Caco-2 (cell line): ENCODE results near the gene TOMM20. TPM values are rescaled to one million over a fixed set of nuclear protein-coding genes. Genes with fewer than 3 reads are reported as not detected.

Source experiments
- BruUV-seq: library from RNA; stranded (reverse); fragments of 400-500 nt; replicated peaks from 2 replicates; lab custom pipeline; 2021; lab: Mats Ljungman, UMichigan
- CTCF ChIA-PET: fragments of 300-600 bp; sonication (Branson Sonifier 250); formaldehyde crosslinking; loops from one replicate; lab custom pipeline; 2022; ENCODE audit warnings: antibody characterized with exemption; lab: Charles Lee
- POLR2A ChIA-PET: fragments of 300-600 bp; sonication (Branson Sonifier 250); formaldehyde crosslinking; loops from one replicate; lab custom pipeline; 2022; ENCODE audit warnings: antibody characterized with exemption; lab: Charles Lee
- DNase-seq, 2 experiments: peaks; one replicate each; pipeline versions ENCODE4 v3.0.0 to v3.0.0-alpha.2; 2020 to 2022
- H3K27me3 ChIP-seq: replicated peaks from 2 replicates; pipeline ENCODE4 v1.6.0; 2011; ENCODE audit warnings: low read length; ENCODE audit not compliant: control insufficient read depth, insufficient read depth
- H3K36me3 ChIP-seq: 2 replicates; pipeline ENCODE4 v1.5.1; 2011; ENCODE audit warnings: low read length; ENCODE audit not compliant: control insufficient read depth, insufficient read depth
- H3K4me1 ChIP-seq: fragments of 250-450 bp; sonication (Bioruptor Pico); 2 replicates; pipeline ENCODE4 v1.5.1; 2020; ENCODE audit warnings: mild to moderate bottlenecking
- H3K4me3 ChIP-seq: 2 replicates; pipeline ENCODE4 v1.5.1; 2011; ENCODE audit warnings: low read depth, mild to moderate bottlenecking, control low read depth, low read length
- H3K9me3 ChIP-seq: fragments of 250-450 bp; sonication (Bioruptor Pico); 2 replicates; pipeline ENCODE4 v1.5.1; 2020; ENCODE audit warnings: mild to moderate bottlenecking, moderate library complexity
- H3K27ac Mint-ChIP-seq: one replicate; pipeline ENCODE4 v1.8.0; 2022; ENCODE audit warnings: mixed read lengths; ENCODE audit not compliant: unreplicated experiment
- H3K27me3 Mint-ChIP-seq: one replicate; pipeline ENCODE4 v1.8.0; 2022; ENCODE audit warnings: mixed read lengths; ENCODE audit not compliant: insufficient read depth, unreplicated experiment
- H3K36me3 Mint-ChIP-seq: one replicate; pipeline ENCODE4 v1.8.0; 2022; ENCODE audit warnings: mild to moderate bottlenecking, mixed read lengths; ENCODE audit not compliant: insufficient read depth, unreplicated experiment
- H3K4me1 Mint-ChIP-seq: one replicate; pipeline ENCODE4 v1.8.0; 2022; ENCODE audit warnings: low read depth, mixed read lengths; ENCODE audit not compliant: unreplicated experiment
- H3K4me3 Mint-ChIP-seq: one replicate; pipeline ENCODE4 v1.8.0; 2022; ENCODE audit warnings: mild to moderate bottlenecking, moderate library complexity, mixed read lengths; ENCODE audit not compliant: unreplicated experiment
- H3K9me3 Mint-ChIP-seq: one replicate; pipeline ENCODE4 v1.8.0; 2022; ENCODE audit warnings: mixed read lengths; ENCODE audit not compliant: unreplicated experiment
- intact Hi-C: fragments of 100-400 bp; cut with micrococcal nuclease; formaldehyde crosslinking; loops from one replicate; pipeline ENCODE4 v1.10.0; 2022; ENCODE audit not compliant: unreplicated experiment
- total RNA-seq: library from RNA; stranded (reverse); gene quantifications from 2 replicates; pipeline ENCODE4 v1.2.3, GENCODE V29; 2022
- TF ChIP-seq, protein P1 (sequence below), 2 experiments: fragments of 200-600 bp in 1 of 2; IDR thresholded peaks; 1 replicate in 1 of 2; 2 replicates in 1 of 2; pipeline versions ENCODE4 v1.5.1 to v1.8.0; 2011 to 2022; ENCODE audit warnings: antibody characterized with exemption in 1 of 2, control low read depth in 1 of 2, inconsistent platforms in 1 of 2, low read depth in 1 of 2, low read length in 1 of 2, mild to moderate bottlenecking in 1 of 2, moderate library complexity in 1 of 2; ENCODE audit not compliant: insufficient read depth in 1 of 2, severe bottlenecking in 1 of 2, unreplicated experiment in 1 of 2

The TOMM20 gene
- total RNA-seq, 1 experiment from 2014 or later = 137 TPM

DNA sequence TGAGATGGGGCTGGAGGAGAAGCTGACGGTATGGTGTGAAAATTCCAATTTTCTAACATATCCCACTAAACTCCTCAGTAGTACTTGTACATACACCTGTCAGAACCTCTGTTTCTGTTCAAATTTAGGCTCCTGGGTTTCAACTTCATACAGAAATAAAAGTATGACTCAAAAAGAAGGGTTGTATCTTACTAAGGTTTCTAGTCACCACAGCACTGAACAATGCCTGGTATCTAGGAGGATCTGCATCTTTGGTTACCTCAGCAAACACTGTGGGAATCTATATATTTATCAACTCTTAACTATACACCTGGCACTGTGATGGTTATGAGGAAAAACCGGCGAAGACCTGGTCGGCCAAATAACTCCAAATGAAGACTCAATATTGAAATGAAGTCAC is 18.6 kb upstream of the TOMM20 start:
- CTCF ChIA-PET = interaction anchor here (0.7 kb wide), 1 partner anchor 81 kb away, joined by 6 read pairs; no protein-coding TSS in a partner anchor
- Histone ChIP-seq H3K9me3 (no peaks in the 10 kb centered on the region), H3K4me3 (no peak overlapping the region), H3K27me3 (no peaks in the 10 kb centered on the region), H3K4me1 (no peaks in the 10 kb centered on the region), H3K36me3 (peaks cover 7% of the 10 kb centered on the region)
- no peak for DNase-seq
- H3K9me3 Mint-ChIP-seq = no peaks in the 10 kb centered on the region
- H3K27me3 Mint-ChIP-seq = no peaks in the 10 kb centered on the region
- intact Hi-C loops = no loop called here
- no peaks in the 10 kb centered on the region for H3K4me1 Mint-ChIP-seq
- POLR2A ChIA-PET = no interaction called here
- BruUV-seq = no TSS peak
- TF ChIP-seq, protein P1, sequence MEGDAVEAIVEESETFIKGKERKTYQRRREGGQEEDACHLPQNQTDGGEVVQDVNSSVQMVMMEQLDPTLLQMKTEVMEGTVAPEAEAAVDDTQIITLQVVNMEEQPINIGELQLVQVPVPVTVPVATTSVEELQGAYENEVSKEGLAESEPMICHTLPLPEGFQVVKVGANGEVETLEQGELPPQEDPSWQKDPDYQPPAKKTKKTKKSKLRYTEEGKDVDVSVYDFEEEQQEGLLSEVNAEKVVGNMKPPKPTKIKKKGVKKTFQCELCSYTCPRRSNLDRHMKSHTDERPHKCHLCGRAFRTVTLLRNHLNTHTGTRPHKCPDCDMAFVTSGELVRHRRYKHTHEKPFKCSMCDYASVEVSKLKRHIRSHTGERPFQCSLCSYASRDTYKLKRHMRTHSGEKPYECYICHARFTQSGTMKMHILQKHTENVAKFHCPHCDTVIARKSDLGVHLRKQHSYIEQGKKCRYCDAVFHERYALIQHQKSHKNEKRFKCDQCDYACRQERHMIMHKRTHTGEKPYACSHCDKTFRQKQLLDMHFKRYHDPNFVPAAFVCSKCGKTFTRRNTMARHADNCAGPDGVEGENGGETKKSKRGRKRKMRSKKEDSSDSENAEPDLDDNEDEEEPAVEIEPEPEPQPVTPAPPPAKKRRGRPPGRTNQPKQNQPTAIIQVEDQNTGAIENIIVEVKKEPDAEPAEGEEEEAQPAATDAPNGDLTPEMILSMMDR (IDR thresholded peaks at IDR 0.05; ENCODE audit: insufficient read depth in 1 of 2, low read depth in 1 of 2, low read length in 1 of 2, severe bottlenecking in 1 of 2, unreplicated experiment in 1 of 2) = no peak
- no peak overlapping the region for H3K27ac Mint-ChIP-seq
- H3K4me3 Mint-ChIP-seq = no peak overlapping the region
- peaks cover 70% of the 10 kb centered on the region for H3K36me3 Mint-ChIP-seq

GRCh38 chr1:235145639-235146038 is 17.0 kb upstream of the TOMM20 start:
- Mint-ChIP-seq H3K36me3 (peaks cover 70% of the 10 kb centered on the region), H3K4me3 (no peak overlapping the region), H3K27me3 (no peaks in the 10 kb centered on the region), H3K9me3 (no peaks in the 10 kb centered on the region), H3K27ac (no peak overlapping the region), H3K4me1 (no peaks in the 10 kb centered on the region)
- no peaks in the 10 kb centered on the region for H3K9me3 ChIP-seq
- TF ChIP-seq, protein P1 (IDR thresholded peaks at IDR 0.05; ENCODE audit: insufficient read depth in 1 of 2, low read depth in 1 of 2, low read length in 1 of 2, severe bottlenecking in 1 of 2, unreplicated experiment in 1 of 2) = no peak
- no peaks in the 10 kb centered on the region for H3K27me3 ChIP-seq
- no TSS peak for BruUV-seq
- ChIA-PET POLR2A (no interaction called here), CTCF (interaction anchor here (0.7 kb wide), 1 partner anchor 663 kb away, joined by 3 read pairs; no protein-coding TSS in a partner anchor)
- no peaks in the 10 kb centered on the region for H3K4me1 ChIP-seq
- peaks cover 8% of the 10 kb centered on the region for H3K36me3 ChIP-seq
- H3K4me3 ChIP-seq = no peak overlapping the region
- intact Hi-C loops = no loop called here
- no peak for DNase-seq

DNA sequence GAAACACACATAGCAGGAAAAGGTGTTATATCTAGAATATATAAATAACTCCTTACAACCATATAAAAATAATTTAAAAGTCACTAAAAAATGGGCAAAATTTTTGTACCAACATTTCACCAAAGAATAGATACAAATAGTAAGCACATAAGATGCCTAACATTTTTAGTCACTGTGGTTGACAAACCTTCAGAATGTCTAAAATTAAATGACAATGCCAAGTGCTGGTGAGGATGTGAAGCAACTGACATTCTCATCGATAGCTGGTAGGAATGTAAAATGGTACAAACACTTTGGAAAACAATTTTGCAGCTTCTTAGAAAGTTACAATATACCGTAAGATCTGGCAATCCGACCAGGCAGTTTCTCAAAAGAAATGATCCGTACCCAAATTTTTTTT is 14.4 kb upstream of the TOMM20 start:
- no peak overlapping the region for H3K4me3 Mint-ChIP-seq
- H3K27ac Mint-ChIP-seq = no peak overlapping the region
- ChIA-PET CTCF (no interaction called here), POLR2A (no interaction called here)
- DNase-seq = no peak
- H3K27me3 ChIP-seq = no peaks in the 10 kb centered on the region
- intact Hi-C loops = no loop called here
- H3K4me3 ChIP-seq = no peak overlapping the region
- no TSS peak for BruUV-seq
- H3K36me3 ChIP-seq = peaks cover 8% of the 10 kb centered on the region
- no peaks in the 10 kb centered on the region for H3K27me3 Mint-ChIP-seq
- H3K4me1 Mint-ChIP-seq = no peaks in the 10 kb centered on the region
- TF ChIP-seq, protein P1 (IDR thresholded peaks at IDR 0.05; ENCODE audit: insufficient read depth in 1 of 2, low read depth in 1 of 2, low read length in 1 of 2, severe bottlenecking in 1 of 2, unreplicated experiment in 1 of 2) = no peak
- H3K4me1 ChIP-seq = no peaks in the 10 kb centered on the region
- no peaks in the 10 kb centered on the region for H3K9me3 Mint-ChIP-seq
- H3K36me3 Mint-ChIP-seq = peaks cover 70% of the 10 kb centered on the region
- H3K9me3 ChIP-seq = no peaks in the 10 kb centered on the region
